ENCODE measurements around the gene CD58.

Gene CD58

DNA sequence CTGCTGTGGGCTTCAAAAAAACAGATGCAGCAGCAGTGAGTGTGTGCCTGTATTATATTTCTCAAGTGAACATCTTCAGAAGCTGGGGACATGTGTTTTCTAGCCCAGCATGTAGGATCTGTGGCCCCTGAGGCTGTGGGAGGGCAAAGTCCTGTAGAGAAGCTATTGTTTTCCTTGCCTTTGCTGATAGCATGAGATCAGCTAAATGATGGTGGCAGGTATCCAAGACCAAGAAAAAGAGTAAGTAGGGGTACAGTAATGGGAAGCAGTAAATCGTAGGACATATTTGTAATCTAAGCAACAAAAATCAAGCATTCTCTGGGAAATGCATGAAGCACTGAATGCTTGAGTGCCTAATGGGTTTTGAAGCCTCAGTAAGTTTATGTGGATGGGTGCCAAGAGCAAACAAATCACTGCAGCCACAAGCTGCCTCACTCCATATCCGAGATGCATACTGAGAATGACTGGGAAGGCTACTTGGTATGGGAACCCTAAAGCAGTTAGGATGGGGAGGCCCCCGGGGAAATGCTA lies 98.3 kb downstream of the CD58 start:
- no peak for DNase-seq (ENCODE audit: low read depth in 2 of 2)

DNA sequence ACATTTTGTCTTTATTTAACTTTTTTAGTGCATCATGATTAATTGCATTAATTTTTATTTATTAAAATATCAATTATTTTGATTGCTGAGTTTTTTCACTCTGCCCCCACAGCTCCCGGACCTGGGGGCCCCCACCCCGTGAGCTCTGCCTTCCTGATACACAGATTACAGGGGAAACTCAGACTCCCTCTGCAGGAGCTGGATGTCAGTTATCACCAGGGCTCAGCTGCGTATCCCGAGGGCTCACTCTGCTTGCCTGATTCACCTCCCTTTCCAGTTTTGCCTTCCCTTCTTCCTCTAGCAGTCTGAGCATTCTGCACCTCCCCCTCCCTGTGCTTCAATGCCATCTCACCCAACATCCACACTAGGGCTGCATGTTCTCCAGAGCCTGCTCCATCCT lies 99.6 kb downstream of the CD58 start:
- DNase-seq (ENCODE audit: low read depth in 2 of 2) = no peak

DNA sequence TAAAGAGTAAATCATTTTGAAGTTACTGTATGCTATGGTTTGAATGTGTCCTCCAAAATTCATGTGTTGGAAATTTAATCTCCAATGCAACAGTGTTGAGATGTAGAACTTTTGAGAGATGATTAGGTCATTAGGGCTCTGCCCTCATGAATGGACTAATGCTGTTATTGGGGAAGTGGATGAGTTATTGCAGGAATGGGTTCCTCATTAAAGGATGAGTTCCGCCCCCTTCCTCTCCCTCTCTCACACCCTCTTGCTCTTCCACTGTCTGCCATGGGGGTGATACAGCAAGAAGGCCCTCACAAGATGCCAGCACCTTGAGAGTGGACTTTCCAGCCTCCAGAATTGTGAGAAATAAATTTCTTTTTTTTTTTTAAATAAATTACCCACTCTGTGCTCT lies 100.2 kb downstream of the CD58 start:
- no peak for DNase-seq (ENCODE audit: low read depth in 2 of 2)

DNA sequence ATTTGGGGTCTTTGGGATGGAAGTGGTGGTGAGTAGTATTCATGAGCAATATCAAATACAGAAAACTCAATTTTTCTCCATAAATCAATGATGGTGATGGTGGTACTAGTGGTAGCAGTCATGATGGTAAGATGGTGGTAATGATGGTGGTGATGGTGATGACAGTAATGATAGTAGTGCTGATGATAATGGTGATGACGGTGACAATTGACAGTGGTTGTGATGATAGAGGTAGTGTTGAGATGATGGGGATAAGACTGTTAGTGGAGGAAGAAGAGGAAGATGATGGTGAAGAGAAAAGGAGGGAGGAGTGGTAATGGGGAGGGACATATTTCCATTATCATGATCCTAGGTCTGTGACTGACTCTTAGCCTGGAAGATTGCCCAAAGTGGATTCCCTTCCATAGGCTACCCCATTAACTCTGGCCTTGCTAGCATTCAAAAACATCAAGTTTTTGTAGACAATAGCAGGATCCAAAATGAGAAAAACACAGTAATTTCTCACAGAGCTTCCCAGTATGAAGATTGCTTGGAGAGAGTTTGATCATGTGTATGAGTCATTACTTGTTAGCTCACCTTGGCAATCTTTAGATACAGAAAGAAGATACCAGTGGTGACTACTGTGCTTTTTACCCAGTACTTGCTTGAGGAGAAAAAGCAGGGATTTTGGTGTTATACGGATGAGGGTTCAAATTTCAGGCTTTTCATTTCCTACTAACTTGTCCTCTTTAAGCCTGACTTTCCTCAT lies 103.8 kb downstream of the CD58 start:
- DNase-seq (ENCODE audit: low read depth in 2 of 2) = no peak

DNA sequence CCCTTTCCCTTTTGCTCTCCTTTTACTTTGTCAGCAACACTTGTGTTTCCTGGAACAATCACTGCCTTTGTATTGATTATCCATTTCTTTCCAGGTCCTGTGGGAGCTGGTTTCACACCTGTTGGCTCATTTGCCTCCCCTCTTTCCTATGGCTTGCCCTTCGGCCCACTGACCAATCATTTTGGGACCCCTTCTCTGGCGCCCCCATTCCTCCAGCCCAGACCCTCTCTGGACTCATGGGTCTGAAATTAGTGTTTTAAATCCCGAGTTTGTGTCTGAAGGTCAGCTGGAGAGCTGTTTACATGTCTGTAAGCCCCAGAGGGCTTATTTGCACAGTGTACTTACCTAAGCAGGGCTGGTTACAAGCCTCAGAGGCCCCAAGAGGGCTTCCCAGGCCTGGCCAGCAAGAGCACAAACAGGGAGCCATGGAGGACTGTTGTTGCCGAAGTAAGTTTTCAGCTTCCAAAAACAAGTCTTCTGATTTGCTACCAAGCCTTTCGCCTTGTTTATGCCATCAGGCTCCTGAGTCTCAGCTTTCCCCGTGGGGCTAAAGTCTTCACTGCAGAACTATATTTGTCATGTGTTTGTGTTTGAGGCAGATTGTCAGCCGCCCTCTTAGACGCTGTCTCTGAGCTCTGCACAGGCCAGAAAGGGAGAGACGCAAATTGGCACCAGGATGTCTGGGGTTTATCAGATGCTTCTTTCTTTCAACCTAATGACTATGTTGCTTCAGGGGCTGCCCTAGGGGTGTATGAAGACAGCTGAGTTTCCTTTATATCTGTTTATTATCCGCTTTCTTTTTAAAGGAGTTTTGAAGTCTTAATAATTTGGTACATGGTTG lies 104.8 kb downstream of the CD58 start:
- no peak for DNase-seq (ENCODE audit: low read depth in 2 of 2)

DNA sequence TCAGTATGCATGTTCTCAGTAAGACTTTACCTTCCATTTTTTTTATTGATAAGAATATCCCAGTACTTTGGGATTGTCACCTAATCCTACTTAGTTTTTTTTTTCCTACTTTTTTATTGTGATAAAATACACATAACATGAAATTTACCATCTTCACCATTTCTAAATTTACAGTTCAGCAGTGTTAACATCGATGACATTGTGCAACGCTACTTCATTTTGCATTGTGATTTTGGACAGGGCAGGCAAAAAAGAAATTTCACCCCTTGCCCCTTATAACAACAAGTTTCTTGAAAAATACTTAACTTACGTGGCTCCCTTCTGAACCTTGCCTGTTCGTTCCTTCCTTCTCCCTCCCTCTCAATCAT lies 105.4 kb downstream of the CD58 start:
- no peak for DNase-seq (ENCODE audit: low read depth in 2 of 2)
